ENCODE data around the gene LIM2.

DNA sequence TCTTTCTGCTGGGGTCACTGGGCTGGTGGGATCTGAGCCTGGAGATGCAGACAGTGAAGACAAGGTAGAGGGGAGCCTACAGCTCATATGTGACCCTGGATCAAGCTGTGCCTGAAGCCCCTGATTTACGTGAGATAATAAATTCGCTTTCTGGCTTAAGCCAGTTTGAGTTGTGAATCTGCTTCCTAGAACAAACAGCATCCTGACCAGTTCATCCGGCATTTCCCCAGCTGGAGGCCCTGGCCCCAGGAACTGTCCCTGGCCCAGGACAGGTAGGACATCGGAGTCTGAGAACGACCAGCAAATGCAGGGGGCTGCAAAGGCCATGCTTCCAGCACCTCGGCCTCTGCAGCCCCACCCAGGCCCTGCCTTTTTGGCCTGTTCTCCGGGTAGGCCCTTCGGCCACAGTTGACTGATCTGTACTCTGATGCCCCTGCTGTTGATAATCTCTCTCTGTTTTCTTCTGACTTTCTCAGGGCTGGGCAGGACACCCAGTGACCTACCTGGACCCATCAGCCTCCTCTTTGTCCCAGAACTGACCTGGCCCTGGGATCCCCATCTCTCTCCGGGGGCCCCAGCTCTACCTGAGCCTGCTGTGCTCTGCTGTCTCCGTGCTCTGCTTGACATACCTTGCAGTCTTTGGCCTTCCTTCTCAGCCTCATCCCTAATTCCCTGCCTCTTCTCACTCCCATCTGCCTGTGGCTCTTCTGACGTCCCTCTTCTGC lies 36.3 kb downstream of the LIM2 start:
- TF ChIP-seq, protein P1, sequence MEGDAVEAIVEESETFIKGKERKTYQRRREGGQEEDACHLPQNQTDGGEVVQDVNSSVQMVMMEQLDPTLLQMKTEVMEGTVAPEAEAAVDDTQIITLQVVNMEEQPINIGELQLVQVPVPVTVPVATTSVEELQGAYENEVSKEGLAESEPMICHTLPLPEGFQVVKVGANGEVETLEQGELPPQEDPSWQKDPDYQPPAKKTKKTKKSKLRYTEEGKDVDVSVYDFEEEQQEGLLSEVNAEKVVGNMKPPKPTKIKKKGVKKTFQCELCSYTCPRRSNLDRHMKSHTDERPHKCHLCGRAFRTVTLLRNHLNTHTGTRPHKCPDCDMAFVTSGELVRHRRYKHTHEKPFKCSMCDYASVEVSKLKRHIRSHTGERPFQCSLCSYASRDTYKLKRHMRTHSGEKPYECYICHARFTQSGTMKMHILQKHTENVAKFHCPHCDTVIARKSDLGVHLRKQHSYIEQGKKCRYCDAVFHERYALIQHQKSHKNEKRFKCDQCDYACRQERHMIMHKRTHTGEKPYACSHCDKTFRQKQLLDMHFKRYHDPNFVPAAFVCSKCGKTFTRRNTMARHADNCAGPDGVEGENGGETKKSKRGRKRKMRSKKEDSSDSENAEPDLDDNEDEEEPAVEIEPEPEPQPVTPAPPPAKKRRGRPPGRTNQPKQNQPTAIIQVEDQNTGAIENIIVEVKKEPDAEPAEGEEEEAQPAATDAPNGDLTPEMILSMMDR (IDR thresholded peaks at IDR 0.05): no peak
- TF ChIP-seq POLR2A (IDR thresholded peaks at IDR 0.05): no peak

All from uterus (tissue), 2 donors.